K562 (cell line): ENCODE data around the gene GADD45G. TPM values are rescaled to one million over a fixed set of nuclear protein-coding genes. Genes with fewer than 3 reads are reported as not detected.

Source experiments
- GATAD2A ChIP-seq: fragments of 450-650 bp; IDR thresholded peaks from 2 replicates; pipeline ENCODE4 v1.6.1; 2017
- MYBL2 ChIP-seq, 2 experiments: fragments of 450-650 bp in 1 of 2; sonication (generic) in 1 of 2; formaldehyde crosslinking in 1 of 2; IDR thresholded peaks; 2 replicates each; pipeline versions ENCODE4 v1.6.1 to v1.8.1; 2017 to 2022; ENCODE audit warnings: borderline replicate concordance in 1 of 2, inconsistent platforms in 1 of 2, low read depth in 1 of 2, mild to moderate bottlenecking in 1 of 2, missing genetic modification reagents in 1 of 2, moderate library complexity in 1 of 2
- TBP ChIP-seq: optimal IDR thresholded peaks from 2 replicates; pipeline ENCODE3; 2011; ENCODE audit warnings: low read depth, low read length, improper control_type of control experiment
- polyA plus RNA-seq, 8 experiments: library from polyadenylated mRNA; depleted of rRNA in 4 of 8; stranded (reverse) in 5 of 8; unstranded in 3 of 8; fragments of >200 nt; fragmentation: Nextera tagmentation in 2 of 8; fragmentation: Illumina TruSeq in 1 of 8; extraction: Ambion mirVana in 2 of 8; extraction: Trizol in 1 of 8; gene quantifications; 2 replicates each; pipeline versions ENCODE4 v1.2.1 to v1.2.3, GENCODE V29; 2011 to 2014; ENCODE audit warnings: inconsistent platforms in 1 of 8, missing spikeins in 1 of 8
- total RNA-seq, 7 experiments: library from RNA; depleted of rRNA in 6 of 7; stranded (reverse); fragments of >200 nt in 6 of 7; fragmentation: Illumina TruSeq in 2 of 7; extraction: Trizol in 2 of 7; gene quantifications; 2 replicates each; pipeline versions ENCODE4 v1.2.1 to v1.2.3, GENCODE V29; 2011 to 2021; ENCODE audit warnings: low replicate concordance in 1 of 7
- TF ChIP-seq, protein P1 (sequence below), 2 experiments: fragments of 450-650 bp in 1 of 2; sonication (generic) in 1 of 2; formaldehyde crosslinking in 1 of 2; IDR thresholded peaks; 2 replicates each; pipeline versions ENCODE4 v1.7.1 to v1.9.0; 2016 to 2022; ENCODE audit warnings: inconsistent platforms in 1 of 2, mild to moderate bottlenecking in 1 of 2, missing genetic modification reagents in 1 of 2

GADD45G gene
- total and polyA plus RNA-seq, 9 of the 15 experiments (the other 6 are each of a cell fraction or from before 2014, with no cell fraction given), result 0.20 to 0.34 TPM; not detected in 7

DNA sequence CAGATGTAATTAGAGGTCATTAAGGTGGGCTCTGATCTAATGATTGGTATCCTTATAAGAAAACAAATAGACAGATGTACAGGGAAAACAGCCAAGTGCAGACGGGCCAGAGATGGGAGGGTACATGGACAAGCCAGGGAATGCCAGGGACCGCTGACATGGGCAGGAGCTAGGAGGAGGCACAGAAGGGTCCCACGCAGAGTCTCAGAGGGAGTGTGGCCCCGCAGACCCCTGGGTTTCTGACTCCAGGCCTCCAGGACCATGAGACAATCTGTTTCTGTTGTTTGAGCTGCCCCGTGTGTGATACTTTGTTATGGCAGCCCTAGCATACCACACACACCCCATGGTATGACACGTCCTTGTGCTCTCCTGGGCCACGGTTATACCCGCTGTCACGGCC, 29.1 kb downstream of the GADD45G start (continued):
- TF ChIP-seq, protein P1, sequence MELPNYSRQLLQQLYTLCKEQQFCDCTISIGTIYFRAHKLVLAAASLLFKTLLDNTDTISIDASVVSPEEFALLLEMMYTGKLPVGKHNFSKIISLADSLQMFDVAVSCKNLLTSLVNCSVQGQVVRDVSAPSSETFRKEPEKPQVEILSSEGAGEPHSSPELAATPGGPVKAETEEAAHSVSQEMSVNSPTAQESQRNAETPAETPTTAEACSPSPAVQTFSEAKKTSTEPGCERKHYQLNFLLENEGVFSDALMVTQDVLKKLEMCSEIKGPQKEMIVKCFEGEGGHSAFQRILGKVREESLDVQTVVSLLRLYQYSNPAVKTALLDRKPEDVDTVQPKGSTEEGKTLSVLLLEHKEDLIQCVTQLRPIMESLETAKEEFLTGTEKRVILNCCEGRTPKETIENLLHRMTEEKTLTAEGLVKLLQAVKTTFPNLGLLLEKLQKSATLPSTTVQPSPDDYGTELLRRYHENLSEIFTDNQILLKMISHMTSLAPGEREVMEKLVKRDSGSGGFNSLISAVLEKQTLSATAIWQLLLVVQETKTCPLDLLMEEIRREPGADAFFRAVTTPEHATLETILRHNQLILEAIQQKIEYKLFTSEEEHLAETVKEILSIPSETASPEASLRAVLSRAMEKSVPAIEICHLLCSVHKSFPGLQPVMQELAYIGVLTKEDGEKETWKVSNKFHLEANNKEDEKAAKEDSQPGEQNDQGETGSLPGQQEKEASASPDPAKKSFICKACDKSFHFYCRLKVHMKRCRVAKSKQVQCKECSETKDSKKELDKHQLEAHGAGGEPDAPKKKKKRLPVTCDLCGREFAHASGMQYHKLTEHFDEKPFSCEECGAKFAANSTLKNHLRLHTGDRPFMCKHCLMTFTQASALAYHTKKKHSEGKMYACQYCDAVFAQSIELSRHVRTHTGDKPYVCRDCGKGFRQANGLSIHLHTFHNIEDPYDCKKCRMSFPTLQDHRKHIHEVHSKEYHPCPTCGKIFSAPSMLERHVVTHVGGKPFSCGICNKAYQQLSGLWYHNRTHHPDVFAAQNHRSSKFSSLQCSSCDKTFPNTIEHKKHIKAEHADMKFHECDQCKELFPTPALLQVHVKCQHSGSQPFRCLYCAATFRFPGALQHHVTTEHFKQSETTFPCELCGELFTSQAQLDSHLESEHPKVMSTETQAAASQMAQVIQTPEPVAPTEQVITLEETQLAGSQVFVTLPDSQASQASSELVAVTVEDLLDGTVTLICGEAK (IDR thresholded peaks at IDR 0.05), result no peak
- TF ChIP-seq, protein P1 (CRISPR knock-in tag; IDR thresholded peaks at IDR 0.05), result no peak
- TF ChIP-seq TBP (no peak), MYBL2 (IDR thresholded peaks at IDR 0.05; ENCODE audit: low read depth) (no peak), MYBL2 (CRISPR knock-in tag; IDR thresholded peaks at IDR 0.05; ENCODE audit: borderline replicate concordance) (no peak), GATAD2A (no peak)
